ENCODE data around the gene DPEP2NB.

DPEP2NB gene

DNA sequence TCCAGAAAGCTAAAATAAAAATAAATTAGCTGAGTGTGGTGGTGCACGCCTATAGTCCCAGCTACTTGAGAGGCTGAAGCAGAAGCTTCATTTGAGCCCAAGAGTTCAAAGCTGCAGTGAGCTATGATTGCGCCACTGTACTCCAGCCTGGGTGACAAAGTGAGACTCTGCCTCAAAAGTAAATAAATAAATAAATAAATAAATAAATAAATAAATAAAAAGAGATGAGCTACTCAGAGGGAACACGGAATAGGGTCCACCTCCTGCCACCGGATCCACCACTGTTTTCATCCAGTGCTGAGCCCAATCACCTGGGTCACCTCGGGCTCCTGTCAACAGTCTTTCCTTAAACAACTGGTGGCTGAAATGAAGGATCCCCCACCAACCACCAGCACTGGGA, 28.8 kb downstream of the DPEP2NB start (continued):
- TF ChIP-seq, protein P1, sequence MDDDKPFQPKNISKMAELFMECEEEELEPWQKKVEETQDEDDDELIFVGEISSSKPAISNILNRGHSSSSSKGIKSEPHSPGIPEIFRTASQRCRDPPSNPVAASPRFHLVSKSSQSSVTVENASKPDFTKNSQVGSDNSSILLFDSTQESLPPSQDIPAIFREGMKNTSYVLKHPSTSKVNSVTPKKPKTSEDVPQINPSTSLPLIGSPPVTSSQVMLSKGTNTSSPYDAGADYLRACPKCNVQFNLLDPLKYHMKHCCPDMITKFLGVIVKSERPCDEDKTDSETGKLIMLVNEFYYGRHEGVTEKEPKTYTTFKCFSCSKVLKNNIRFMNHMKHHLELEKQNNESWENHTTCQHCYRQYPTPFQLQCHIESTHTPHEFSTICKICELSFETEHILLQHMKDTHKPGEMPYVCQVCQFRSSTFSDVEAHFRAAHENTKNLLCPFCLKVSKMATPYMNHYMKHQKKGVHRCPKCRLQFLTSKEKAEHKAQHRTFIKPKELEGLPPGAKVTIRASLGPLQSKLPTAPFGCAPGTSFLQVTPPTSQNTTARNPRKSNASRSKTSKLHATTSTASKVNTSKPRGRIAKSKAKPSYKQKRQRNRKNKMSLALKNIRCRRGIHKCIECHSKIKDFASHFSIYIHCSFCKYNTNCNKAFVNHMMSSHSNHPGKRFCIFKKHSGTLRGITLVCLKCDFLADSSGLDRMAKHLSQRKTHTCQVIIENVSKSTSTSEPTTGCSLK (tag by site-specific recombination; IDR thresholded peaks at IDR 0.05) = no peak
- TF ChIP-seq, protein P2, sequence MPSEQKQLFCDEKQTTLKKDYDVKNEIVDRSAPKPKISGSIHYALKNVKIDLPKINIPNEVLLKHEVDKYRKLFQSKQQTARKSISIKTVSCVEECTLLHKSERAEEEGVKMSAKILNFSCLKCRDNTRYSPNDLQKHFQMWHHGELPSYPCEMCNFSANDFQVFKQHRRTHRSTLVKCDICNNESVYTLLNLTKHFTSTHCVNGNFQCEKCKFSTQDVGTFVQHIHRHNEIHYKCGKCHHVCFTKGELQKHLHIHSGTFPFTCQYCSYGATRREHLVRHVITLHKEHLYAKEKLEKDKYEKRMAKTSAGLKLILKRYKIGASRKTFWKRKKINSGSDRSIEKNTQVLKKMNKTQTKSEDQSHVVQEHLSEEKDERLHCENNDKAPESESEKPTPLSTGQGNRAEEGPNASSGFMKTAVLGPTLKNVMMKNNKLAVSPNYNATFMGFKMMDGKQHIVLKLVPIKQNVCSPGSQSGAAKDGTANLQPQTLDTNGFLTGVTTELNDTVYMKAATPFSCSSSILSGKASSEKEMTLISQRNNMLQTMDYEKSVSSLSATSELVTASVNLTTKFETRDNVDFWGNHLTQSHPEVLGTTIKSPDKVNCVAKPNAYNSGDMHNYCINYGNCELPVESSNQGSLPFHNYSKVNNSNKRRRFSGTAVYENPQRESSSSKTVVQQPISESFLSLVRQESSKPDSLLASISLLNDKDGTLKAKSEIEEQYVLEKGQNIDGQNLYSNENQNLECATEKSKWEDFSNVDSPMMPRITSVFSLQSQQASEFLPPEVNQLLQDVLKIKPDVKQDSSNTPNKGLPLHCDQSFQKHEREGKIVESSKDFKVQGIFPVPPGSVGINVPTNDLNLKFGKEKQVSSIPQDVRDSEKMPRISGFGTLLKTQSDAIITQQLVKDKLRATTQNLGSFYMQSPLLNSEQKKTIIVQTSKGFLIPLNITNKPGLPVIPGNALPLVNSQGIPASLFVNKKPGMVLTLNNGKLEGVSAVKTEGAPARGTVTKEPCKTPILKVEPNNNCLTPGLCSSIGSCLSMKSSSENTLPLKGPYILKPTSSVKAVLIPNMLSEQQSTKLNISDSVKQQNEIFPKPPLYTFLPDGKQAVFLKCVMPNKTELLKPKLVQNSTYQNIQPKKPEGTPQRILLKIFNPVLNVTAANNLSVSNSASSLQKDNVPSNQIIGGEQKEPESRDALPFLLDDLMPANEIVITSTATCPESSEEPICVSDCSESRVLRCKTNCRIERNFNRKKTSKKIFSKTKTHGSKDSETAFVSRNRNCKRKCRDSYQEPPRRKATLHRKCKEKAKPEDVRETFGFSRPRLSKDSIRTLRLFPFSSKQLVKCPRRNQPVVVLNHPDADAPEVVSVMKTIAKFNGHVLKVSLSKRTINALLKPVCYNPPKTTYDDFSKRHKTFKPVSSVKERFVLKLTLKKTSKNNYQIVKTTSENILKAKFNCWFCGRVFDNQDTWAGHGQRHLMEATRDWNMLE (tag by site-specific recombination; conservative IDR thresholded peaks at IDR 0.05; ENCODE audit: low read depth) = peak; percentile 84
- TF ChIP-seq ZNF404 (tag by site-specific recombination; IDR thresholded peaks at IDR 0.05) = 0 out of 2 replicates have a peak, but pooled peaks have one; percentile 56
- peak; percentile 54; the same call in 1 of the 2 replicates for TF ChIP-seq ZNF223 (tag by site-specific recombination; IDR thresholded peaks at IDR 0.05)
- TF ChIP-seq, protein P3, sequence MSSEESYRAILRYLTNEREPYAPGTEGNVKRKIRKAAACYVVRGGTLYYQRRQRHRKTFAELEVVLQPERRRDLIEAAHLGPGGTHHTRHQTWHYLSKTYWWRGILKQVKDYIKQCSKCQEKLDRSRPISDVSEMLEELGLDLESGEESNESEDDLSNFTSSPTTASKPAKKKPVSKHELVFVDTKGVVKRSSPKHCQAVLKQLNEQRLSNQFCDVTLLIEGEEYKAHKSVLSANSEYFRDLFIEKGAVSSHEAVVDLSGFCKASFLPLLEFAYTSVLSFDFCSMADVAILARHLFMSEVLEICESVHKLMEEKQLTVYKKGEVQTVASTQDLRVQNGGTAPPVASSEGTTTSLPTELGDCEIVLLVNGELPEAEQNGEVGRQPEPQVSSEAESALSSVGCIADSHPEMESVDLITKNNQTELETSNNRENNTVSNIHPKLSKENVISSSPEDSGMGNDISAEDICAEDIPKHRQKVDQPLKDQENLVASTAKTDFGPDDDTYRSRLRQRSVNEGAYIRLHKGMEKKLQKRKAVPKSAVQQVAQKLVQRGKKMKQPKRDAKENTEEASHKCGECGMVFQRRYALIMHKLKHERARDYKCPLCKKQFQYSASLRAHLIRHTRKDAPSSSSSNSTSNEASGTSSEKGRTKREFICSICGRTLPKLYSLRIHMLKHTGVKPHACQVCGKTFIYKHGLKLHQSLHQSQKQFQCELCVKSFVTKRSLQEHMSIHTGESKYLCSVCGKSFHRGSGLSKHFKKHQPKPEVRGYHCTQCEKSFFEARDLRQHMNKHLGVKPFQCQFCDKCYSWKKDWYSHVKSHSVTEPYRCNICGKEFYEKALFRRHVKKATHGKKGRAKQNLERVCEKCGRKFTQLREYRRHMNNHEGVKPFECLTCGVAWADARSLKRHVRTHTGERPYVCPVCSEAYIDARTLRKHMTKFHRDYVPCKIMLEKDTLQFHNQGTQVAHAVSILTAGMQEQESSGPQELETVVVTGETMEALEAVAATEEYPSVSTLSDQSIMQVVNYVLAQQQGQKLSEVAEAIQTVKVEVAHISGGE (tag by site-specific recombination; conservative IDR thresholded peaks at IDR 0.05; ENCODE audit: low read depth) = peak; percentile 68
- peak; percentile 30 for TF ChIP-seq ZNF510 (tag by site-specific recombination; IDR thresholded peaks at IDR 0.05; ENCODE audit: insufficient replicate concordance)
- no peak for TF ChIP-seq ZFP69B (tag by site-specific recombination; IDR thresholded peaks at IDR 0.05)
- TF ChIP-seq ZNF140 (tag by site-specific recombination; IDR thresholded peaks at IDR 0.05) = peak; percentile 80; the same call in 1 of the 2 replicates
- TF ChIP-seq ZNF654 (tag by site-specific recombination; IDR thresholded peaks at IDR 0.05; ENCODE audit: low read depth) = peak; percentile 26

DNA sequence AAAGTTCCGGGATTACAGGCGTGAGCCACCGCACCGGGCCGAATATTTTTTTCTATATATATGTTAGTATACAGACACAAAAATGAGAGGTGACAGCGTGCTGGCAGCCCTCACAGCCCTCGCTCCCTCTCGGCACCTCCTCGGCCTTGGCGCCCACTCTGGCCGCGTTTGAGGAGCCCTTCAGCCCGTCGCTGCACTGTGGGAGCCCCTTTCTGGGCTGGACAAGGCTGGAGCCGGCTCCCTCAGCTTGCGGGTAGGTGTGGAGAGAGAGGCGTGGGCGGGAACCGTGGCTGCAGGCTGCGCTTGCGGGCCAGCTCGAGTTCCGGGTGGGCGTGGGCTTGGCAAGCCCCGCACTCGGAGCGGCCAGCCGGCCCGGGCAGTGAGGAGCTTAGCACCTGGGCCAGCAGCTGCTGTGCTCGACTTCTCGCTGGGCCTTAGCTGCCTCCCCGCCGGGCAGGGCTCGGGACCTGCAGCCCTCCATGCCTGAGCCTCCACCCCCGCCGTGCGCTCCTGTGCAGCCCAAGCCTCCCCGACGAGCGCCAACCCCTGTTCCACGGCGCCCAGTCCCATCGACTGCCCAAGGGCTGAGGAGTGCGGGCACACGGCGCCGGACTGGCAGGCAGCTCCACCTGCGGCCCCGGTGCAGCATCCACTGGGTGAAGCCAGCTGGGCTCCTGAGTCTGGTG, 33.6 kb downstream of the DPEP2NB start:
- Histone ChIP-seq H3K4me1 (ENCODE audit: control insufficient read depth, insufficient read depth, low read length) (no peaks in the 10 kb centered on the region), H3K4me3 (ENCODE audit: low read depth, low read length) (no peak overlapping the region), H3K36me3 (ENCODE audit: control insufficient read depth in 2 of 2, insufficient read depth in 1 of 2, low read length in 2 of 2) (no peaks in the 10 kb centered on the region), H3K27ac (ENCODE audit: extremely low read depth, low read depth, low read length) (no peak overlapping the region), H3K9me3 (ENCODE audit: control insufficient read depth, insufficient read depth, low read depth, low read length) (no peaks in the 10 kb centered on the region)
- CTCF ChIA-PET = interaction anchor here (0.6 to 1.0 kb wide), 5 partner anchors 39 to 821 kb away, joined by 3 to 5 read pairs (median 3); no protein-coding TSS in a partner anchor
- TF ChIP-seq ZXDB (tag by site-specific recombination; IDR thresholded peaks at IDR 0.05) = no peak
- TF ChIP-seq, protein P4, sequence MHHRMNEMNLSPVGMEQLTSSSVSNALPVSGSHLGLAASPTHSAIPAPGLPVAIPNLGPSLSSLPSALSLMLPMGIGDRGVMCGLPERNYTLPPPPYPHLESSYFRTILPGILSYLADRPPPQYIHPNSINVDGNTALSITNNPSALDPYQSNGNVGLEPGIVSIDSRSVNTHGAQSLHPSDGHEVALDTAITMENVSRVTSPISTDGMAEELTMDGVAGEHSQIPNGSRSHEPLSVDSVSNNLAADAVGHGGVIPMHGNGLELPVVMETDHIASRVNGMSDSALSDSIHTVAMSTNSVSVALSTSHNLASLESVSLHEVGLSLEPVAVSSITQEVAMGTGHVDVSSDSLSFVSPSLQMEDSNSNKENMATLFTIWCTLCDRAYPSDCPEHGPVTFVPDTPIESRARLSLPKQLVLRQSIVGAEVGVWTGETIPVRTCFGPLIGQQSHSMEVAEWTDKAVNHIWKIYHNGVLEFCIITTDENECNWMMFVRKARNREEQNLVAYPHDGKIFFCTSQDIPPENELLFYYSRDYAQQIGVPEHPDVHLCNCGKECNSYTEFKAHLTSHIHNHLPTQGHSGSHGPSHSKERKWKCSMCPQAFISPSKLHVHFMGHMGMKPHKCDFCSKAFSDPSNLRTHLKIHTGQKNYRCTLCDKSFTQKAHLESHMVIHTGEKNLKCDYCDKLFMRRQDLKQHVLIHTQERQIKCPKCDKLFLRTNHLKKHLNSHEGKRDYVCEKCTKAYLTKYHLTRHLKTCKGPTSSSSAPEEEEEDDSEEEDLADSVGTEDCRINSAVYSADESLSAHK (tag by site-specific recombination; IDR thresholded peaks at IDR 0.05) = no peak
- no peak for TF ChIP-seq ZNF561 (tag by site-specific recombination; IDR thresholded peaks at IDR 0.05; ENCODE audit: borderline replicate concordance)
- TF ChIP-seq ZNF837 (tag by site-specific recombination; IDR thresholded peaks at IDR 0.05) = no peak
- POLR2A ChIA-PET = interaction anchor here (1.6 kb wide), 1 partner anchor 16 kb away, joined by 6 read pairs; no protein-coding TSS in a partner anchor

Data from HEK293 (cell line).